Measurements from ENCODE around the gene RIOK3.

DNA sequence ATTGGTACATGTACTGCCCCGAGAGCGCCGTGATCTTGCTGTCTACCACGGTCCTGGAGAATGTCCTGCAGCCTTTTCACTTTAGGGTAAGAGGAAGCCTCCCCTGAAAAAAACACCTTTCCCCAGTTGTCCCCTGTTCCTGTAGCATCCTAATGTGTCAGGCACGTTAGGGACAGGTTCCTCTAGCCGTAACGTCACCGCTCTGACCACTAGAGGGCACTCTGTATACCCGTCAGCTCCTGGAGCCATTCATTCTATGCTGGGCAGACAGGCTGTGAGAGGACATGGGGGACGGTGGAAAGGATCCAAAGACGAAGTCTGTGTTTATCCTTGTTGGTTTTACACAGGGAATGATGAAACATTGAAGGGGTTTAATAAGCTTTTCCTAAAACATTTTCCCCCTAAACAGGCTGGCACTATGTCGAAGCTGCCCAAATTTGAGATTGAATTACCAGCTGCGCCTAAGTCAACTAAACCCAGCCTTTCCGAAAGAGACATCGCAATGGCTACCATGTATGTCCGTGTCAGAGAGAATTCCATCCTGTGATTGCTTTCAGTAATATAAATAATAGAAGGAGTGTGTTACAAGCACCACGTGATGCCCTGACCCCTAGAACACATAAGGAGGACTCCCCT lies 62.9 kb downstream of the RIOK3 start:
- TF ChIP-seq, protein P1, sequence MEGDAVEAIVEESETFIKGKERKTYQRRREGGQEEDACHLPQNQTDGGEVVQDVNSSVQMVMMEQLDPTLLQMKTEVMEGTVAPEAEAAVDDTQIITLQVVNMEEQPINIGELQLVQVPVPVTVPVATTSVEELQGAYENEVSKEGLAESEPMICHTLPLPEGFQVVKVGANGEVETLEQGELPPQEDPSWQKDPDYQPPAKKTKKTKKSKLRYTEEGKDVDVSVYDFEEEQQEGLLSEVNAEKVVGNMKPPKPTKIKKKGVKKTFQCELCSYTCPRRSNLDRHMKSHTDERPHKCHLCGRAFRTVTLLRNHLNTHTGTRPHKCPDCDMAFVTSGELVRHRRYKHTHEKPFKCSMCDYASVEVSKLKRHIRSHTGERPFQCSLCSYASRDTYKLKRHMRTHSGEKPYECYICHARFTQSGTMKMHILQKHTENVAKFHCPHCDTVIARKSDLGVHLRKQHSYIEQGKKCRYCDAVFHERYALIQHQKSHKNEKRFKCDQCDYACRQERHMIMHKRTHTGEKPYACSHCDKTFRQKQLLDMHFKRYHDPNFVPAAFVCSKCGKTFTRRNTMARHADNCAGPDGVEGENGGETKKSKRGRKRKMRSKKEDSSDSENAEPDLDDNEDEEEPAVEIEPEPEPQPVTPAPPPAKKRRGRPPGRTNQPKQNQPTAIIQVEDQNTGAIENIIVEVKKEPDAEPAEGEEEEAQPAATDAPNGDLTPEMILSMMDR (IDR thresholded peaks at IDR 0.05 in 2 of 3, conservative IDR thresholded peaks at IDR 0.05 in 1 of 3; ENCODE audit: control insufficient read depth in 2 of 3, extremely low read depth in 1 of 3, insufficient read depth in 1 of 3, low read depth in 3 of 3, low read length in 3 of 3), result peak; percentile 89 to 97 (median 94)
- no peak for TF ChIP-seq KDM1A (IDR thresholded peaks at IDR 0.05; ENCODE audit: borderline replicate concordance)
- no peak for TF ChIP-seq GABPA (IDR thresholded peaks at IDR 0.05; ENCODE audit: low read depth)
- no peak for TF ChIP-seq POLR2A (IDR thresholded peaks at IDR 0.05; ENCODE audit: low read depth, low read length)
- TF ChIP-seq CHD1 (IDR thresholded peaks at IDR 0.05; ENCODE audit: low read depth, low read length), result no peak
- TF ChIP-seq, protein P2, sequence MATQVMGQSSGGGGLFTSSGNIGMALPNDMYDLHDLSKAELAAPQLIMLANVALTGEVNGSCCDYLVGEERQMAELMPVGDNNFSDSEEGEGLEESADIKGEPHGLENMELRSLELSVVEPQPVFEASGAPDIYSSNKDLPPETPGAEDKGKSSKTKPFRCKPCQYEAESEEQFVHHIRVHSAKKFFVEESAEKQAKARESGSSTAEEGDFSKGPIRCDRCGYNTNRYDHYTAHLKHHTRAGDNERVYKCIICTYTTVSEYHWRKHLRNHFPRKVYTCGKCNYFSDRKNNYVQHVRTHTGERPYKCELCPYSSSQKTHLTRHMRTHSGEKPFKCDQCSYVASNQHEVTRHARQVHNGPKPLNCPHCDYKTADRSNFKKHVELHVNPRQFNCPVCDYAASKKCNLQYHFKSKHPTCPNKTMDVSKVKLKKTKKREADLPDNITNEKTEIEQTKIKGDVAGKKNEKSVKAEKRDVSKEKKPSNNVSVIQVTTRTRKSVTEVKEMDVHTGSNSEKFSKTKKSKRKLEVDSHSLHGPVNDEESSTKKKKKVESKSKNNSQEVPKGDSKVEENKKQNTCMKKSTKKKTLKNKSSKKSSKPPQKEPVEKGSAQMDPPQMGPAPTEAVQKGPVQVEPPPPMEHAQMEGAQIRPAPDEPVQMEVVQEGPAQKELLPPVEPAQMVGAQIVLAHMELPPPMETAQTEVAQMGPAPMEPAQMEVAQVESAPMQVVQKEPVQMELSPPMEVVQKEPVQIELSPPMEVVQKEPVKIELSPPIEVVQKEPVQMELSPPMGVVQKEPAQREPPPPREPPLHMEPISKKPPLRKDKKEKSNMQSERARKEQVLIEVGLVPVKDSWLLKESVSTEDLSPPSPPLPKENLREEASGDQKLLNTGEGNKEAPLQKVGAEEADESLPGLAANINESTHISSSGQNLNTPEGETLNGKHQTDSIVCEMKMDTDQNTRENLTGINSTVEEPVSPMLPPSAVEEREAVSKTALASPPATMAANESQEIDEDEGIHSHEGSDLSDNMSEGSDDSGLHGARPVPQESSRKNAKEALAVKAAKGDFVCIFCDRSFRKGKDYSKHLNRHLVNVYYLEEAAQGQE (IDR thresholded peaks at IDR 0.05; ENCODE audit: low read depth, low read length), result no peak
- no peak for TF ChIP-seq SREBF1 (IDR thresholded peaks at IDR 0.05; ENCODE audit: low read length)
- no peak for TF ChIP-seq KAT2A (conservative IDR thresholded peaks at IDR 0.05; ENCODE audit: control insufficient read depth, low read depth, low read length)
- TF ChIP-seq SIN3A (IDR thresholded peaks at IDR 0.05; ENCODE audit: low read depth, low read length), result no peak
- TF ChIP-seq HDAC2 (IDR thresholded peaks at IDR 0.05), result no peak
- TF ChIP-seq, protein P3, sequence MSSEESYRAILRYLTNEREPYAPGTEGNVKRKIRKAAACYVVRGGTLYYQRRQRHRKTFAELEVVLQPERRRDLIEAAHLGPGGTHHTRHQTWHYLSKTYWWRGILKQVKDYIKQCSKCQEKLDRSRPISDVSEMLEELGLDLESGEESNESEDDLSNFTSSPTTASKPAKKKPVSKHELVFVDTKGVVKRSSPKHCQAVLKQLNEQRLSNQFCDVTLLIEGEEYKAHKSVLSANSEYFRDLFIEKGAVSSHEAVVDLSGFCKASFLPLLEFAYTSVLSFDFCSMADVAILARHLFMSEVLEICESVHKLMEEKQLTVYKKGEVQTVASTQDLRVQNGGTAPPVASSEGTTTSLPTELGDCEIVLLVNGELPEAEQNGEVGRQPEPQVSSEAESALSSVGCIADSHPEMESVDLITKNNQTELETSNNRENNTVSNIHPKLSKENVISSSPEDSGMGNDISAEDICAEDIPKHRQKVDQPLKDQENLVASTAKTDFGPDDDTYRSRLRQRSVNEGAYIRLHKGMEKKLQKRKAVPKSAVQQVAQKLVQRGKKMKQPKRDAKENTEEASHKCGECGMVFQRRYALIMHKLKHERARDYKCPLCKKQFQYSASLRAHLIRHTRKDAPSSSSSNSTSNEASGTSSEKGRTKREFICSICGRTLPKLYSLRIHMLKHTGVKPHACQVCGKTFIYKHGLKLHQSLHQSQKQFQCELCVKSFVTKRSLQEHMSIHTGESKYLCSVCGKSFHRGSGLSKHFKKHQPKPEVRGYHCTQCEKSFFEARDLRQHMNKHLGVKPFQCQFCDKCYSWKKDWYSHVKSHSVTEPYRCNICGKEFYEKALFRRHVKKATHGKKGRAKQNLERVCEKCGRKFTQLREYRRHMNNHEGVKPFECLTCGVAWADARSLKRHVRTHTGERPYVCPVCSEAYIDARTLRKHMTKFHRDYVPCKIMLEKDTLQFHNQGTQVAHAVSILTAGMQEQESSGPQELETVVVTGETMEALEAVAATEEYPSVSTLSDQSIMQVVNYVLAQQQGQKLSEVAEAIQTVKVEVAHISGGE (CRISPR knock-in tag; IDR thresholded peaks at IDR 0.05), result no peak
- 0 out of 2 replicates have a peak, but pooled peaks have one; percentile 16 for TF ChIP-seq CREM (IDR thresholded peaks at IDR 0.05; ENCODE audit: low read depth)
- TF ChIP-seq EP300 (IDR thresholded peaks at IDR 0.05; ENCODE audit: borderline replicate concordance in 1 of 2, control insufficient read depth in 1 of 2, low read depth in 2 of 2, low read length in 2 of 2), result no peak

Measured in GM12878 (cell line).